ENCODE data around the gene SOHLH1. TPM values are rescaled to one million over a fixed set of nuclear protein-coding genes. Genes with fewer than 3 reads are reported as not detected.

SOHLH1 gene
- total RNA-seq, 1 donor from 2014 or later: not detected

DNA sequence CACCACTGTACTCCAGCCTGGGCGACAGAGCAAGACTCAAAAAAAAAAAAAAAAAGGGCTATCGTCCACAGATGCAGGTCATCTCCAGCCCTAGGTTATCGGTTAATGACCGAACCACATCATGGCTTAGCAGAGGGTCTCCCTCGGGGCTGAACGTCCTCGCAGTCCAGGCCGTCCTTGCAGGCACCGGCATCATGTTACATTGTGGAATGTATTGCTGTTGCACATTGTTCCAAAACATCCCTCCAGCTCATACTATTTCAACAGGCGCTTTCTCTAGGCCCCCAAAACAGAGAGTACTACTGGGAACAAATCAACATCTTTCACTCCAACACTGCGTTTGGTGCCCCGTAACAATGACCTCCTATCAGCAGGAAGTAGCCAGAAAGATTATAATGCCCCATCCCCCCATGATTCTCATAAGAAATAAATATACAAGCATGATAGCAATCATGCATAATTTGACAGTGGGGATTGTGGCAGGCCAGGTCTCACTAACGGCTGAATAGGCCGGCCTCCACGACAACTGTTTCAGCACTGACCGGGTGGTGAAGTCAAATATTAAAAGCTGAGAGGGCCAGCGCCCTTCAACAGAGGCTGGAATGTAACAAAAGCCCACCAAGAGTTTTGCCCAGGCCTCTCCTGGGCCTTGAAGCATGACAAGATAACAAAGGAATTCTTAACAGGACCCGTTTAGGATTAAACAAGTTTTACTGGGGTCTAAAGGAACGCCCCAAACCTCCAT lies 37.3 kb downstream of the SOHLH1 start:
- TF ChIP-seq CTCF (conservative IDR thresholded peaks at IDR 0.05): no peak
- no peaks in the 10 kb centered on the region for H3K9me3 Mint-ChIP-seq
- no peak overlapping the region for H3K4me3 Mint-ChIP-seq
- H3K27me3 Mint-ChIP-seq (ENCODE audit: low read depth): no peaks in the 10 kb centered on the region
- no peak overlapping the region for H3K27ac Mint-ChIP-seq (ENCODE audit: unreplicated experiment)
- peaks cover 8% of the 10 kb centered on the region for H3K4me1 Mint-ChIP-seq
- no peaks in the 10 kb centered on the region for H3K36me3 Mint-ChIP-seq (ENCODE audit: low read depth)
- DNase-seq (ENCODE audit: low read depth, low spot score): no peak

- DNase-seq (ENCODE audit: low read depth, low spot score): no peak
- Mint-ChIP-seq H3K27me3 (ENCODE audit: low read depth) (no peaks in the 10 kb centered on the region), H3K9me3 (no peaks in the 10 kb centered on the region), H3K27ac (ENCODE audit: unreplicated experiment) (no peak overlapping the region), H3K4me3 (no peak overlapping the region), H3K36me3 (ENCODE audit: low read depth) (no peaks in the 10 kb centered on the region), H3K4me1 (peaks cover 8% of the 10 kb centered on the region)
- TF ChIP-seq CTCF (conservative IDR thresholded peaks at IDR 0.05): no peak
Observed at GRCh38 chr9:135660407-135660806, 38.9 kb downstream of the SOHLH1 start.

- no peak for DNase-seq (ENCODE audit: low read depth, low spot score)
- Mint-ChIP-seq H3K27ac (ENCODE audit: unreplicated experiment) (no peak overlapping the region), H3K27me3 (ENCODE audit: low read depth) (no peaks in the 10 kb centered on the region), H3K4me1 (peaks cover 8% of the 10 kb centered on the region), H3K36me3 (ENCODE audit: low read depth) (no peaks in the 10 kb centered on the region), H3K4me3 (no peak overlapping the region), H3K9me3 (peaks cover under 1% of the 10 kb centered on the region)
- TF ChIP-seq CTCF (conservative IDR thresholded peaks at IDR 0.05): no peak
Observed at GRCh38 chr9:135659252-135659651, 40.0 kb downstream of the SOHLH1 start.

GRCh38 chr9:135657416-135657815 lies 41.9 kb downstream of the SOHLH1 start:
- no peaks in the 10 kb centered on the region for H3K27me3 Mint-ChIP-seq (ENCODE audit: low read depth)
- no peaks in the 10 kb centered on the region for H3K36me3 Mint-ChIP-seq (ENCODE audit: low read depth)

DNA sequence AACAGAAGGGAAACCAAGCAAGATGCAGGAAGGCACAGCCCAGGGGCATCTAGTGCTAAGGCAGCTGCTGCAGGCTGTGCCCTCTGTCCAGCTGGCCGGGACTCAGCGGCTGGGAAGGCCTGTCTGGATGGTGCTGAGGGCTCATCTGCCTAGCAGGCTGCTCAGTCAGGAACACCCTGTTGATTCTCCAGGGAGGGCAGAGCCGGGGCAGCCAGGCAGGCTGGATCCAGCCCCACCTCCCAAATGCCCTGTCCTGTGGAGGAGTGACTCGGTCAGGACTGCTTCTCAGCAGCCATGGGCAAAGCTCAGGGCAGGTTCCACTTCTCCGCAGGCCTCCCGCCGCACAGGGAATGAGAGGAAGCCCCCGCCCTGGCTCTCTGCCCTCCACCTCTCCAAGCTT lies 44.0 kb downstream of the SOHLH1 start:
- TF ChIP-seq CTCF (conservative IDR thresholded peaks at IDR 0.05): no peak
- Mint-ChIP-seq H3K9me3 (peaks cover 8% of the 10 kb centered on the region), H3K4me3 (no peak overlapping the region), H3K27ac (ENCODE audit: unreplicated experiment) (no peak overlapping the region), H3K27me3 (ENCODE audit: low read depth) (peaks cover 3% of the 10 kb centered on the region), H3K36me3 (ENCODE audit: low read depth) (peaks cover 1% of the 10 kb centered on the region), H3K4me1 (no peaks in the 10 kb centered on the region)
- DNase-seq (ENCODE audit: low read depth, low spot score): no peak

More at GRCh38 chr9:135657416-135657815, 41.9 kb downstream of the SOHLH1 start:
- Mint-ChIP-seq H3K4me1 (peaks cover 7% of the 10 kb centered on the region), H3K27ac (ENCODE audit: unreplicated experiment) (no peak overlapping the region), H3K4me3 (no peak overlapping the region), H3K9me3 (peaks cover 4% of the 10 kb centered on the region)
- DNase-seq (ENCODE audit: low read depth, low spot score): no peak
- no peak for TF ChIP-seq CTCF (conservative IDR thresholded peaks at IDR 0.05)
